ENCODE measurements around the gene SNAI3.

SNAI3 gene

GRCh38 chr16:88631384-88631783 is 54.9 kb downstream of the SNAI3 start:
- no peak overlapping the region for H3K27ac Mint-ChIP-seq

GRCh38 chr16:88630941-88631340 is 55.4 kb downstream of the SNAI3 start:
- DNase-seq (no peak), ATAC-seq (replicated peaks) (no peak)
- H3K4me3 Mint-ChIP-seq: no peak overlapping the region
- peaks cover 37 to 50% of the 10 kb centered on the region in 2 donors for H3K36me3 Mint-ChIP-seq
- no peaks in the 10 kb centered on the region for H3K27me3 Mint-ChIP-seq
- peaks cover 24 to 41% of the 10 kb centered on the region in 2 donors for H3K4me1 Mint-ChIP-seq
- no peak overlapping the region for H3K27ac Mint-ChIP-seq
- no peaks in the 10 kb centered on the region for H3K9me3 Mint-ChIP-seq

More at GRCh38 chr16:88631384-88631783, 54.9 kb downstream of the SNAI3 start:
- ATAC-seq (replicated peaks) (no peak), DNase-seq (no peak)
- H3K4me3 Mint-ChIP-seq: no peak overlapping the region
- peaks cover 27 to 44% of the 10 kb centered on the region in 2 donors for H3K4me1 Mint-ChIP-seq
- H3K9me3 Mint-ChIP-seq: no peaks in the 10 kb centered on the region
- H3K27me3 Mint-ChIP-seq: no peaks in the 10 kb centered on the region
- peaks cover 37 to 49% of the 10 kb centered on the region in 2 donors for H3K36me3 Mint-ChIP-seq

- H3K36me3 Mint-ChIP-seq: peaks cover 38 to 52% of the 10 kb centered on the region in 2 donors
Measured at GRCh38 chr16:88630433-88630832, 55.9 kb downstream of the SNAI3 start.

GRCh38 chr16:88629835-88630234 is 56.5 kb downstream of the SNAI3 start:
- H3K27ac Mint-ChIP-seq: no peak overlapping the region

More at GRCh38 chr16:88630433-88630832, 55.9 kb downstream of the SNAI3 start:
- peaks cover 20 to 36% of the 10 kb centered on the region in 2 donors for H3K4me1 Mint-ChIP-seq
- H3K27ac Mint-ChIP-seq: no peak overlapping the region
- DNase-seq: no peak
- no peaks in the 10 kb centered on the region for H3K27me3 Mint-ChIP-seq
- H3K4me3 Mint-ChIP-seq: no peak overlapping the region
- ATAC-seq (replicated peaks): no peak
- no peaks in the 10 kb centered on the region for H3K9me3 Mint-ChIP-seq

GRCh38 chr16:88628512-88628974 is 57.8 kb downstream of the SNAI3 start:
- Mint-ChIP-seq H3K4me3 (no peak overlapping the region), H3K27ac (no peak overlapping the region), H3K36me3 (peaks cover 48 to 64% of the 10 kb centered on the region in 2 donors), H3K9me3 (no peaks in the 10 kb centered on the region), H3K4me1 (peaks cover 10 to 20% of the 10 kb centered on the region in 2 donors), H3K27me3 (no peaks in the 10 kb centered on the region)
- DNase-seq (no peak), ATAC-seq (replicated peaks) (no peak)

More at GRCh38 chr16:88629835-88630234, 56.5 kb downstream of the SNAI3 start:
- no peak for DNase-seq
- H3K36me3 Mint-ChIP-seq: peaks cover 40 to 55% of the 10 kb centered on the region in 2 donors
- H3K4me3 Mint-ChIP-seq: no peak overlapping the region
- no peaks in the 10 kb centered on the region for H3K9me3 Mint-ChIP-seq
- no peak for ATAC-seq (replicated peaks)
- peaks cover 15 to 30% of the 10 kb centered on the region in 2 donors for H3K4me1 Mint-ChIP-seq
- no peaks in the 10 kb centered on the region for H3K27me3 Mint-ChIP-seq

All from stimulated activated naive B cell treated with anti-CD40 and anti-IgM and Interleukin-4, amounts not matched to agents 10 μg/mL and 1 μg/mL and 100 μg/mL, for 72 hours (primary cell).